ENCODE data around the gene SIRT2. TPM values are rescaled to one million over a fixed set of nuclear protein-coding genes. Genes with fewer than 3 reads are reported as not detected.

Gene SIRT2
- polyA plus RNA-seq, 3 donors, result 57.5 to 65.9 (median 64.3) TPM

- no peaks in the 10 kb centered on the region for H4K20me1 ChIP-seq (ENCODE audit: insufficient read depth, low read length)
- TF ChIP-seq CTCF (IDR thresholded peaks at IDR 0.05), result no peak
- no peak overlapping the region for H3K4me3 ChIP-seq (replicated peaks in 1 of 3; ENCODE audit: low read depth in 2 of 3, low read length in 3 of 3)
- DNase-seq, result no peak
- H3K4me1 Mint-ChIP-seq, result peaks cover 13% of the 10 kb centered on the region
- H3K9me3 Mint-ChIP-seq, result peaks cover 2 to 9% (median 9%) of the 10 kb centered on the region in 7 donors
- no peak overlapping the region for H3K4me3 Mint-ChIP-seq
- peaks cover 0 to 7% of the 10 kb centered on the region in 2 donors for H3K9me3 ChIP-seq (replicated peaks in 1 of 2; ENCODE audit: control insufficient read depth in 1 of 2, insufficient read depth in 1 of 2, low read length in 2 of 2)
- H3K9ac ChIP-seq (ENCODE audit: insufficient read depth, low read length, poor library complexity, severe bottlenecking), result peak overlapping the region; percentile 27
- no peak overlapping the region for H3K4me2 ChIP-seq (replicated peaks; ENCODE audit: extremely low read depth, low read length, poor library complexity, severe bottlenecking)
- peaks cover 0 to 2% of the 10 kb centered on the region in 2 donors for H3K4me1 ChIP-seq (ENCODE audit: control insufficient read depth in 1 of 2, insufficient read depth in 2 of 2, low read length in 2 of 2)
- peaks cover 5 to 8% (median 6%) of the 10 kb centered on the region in 3 donors for H3K27me3 Mint-ChIP-seq (ENCODE audit: low read depth in 3 of 3)
- intact Hi-C loops (cut with micrococcal nuclease), result loop anchor here in 1 of 2 donors (10.0 kb wide), 2 partner anchors 305 to 535 kb away; partner anchors contain the start of gene FAM98C
- no peak overlapping the region for H3K27ac ChIP-seq (ENCODE audit: low read depth in 1 of 2, low read length in 2 of 2)
- H3K79me2 ChIP-seq (ENCODE audit: insufficient read depth, low read length), result no peaks in the 10 kb centered on the region
- H3K27me3 ChIP-seq (ENCODE audit: control insufficient read depth in 2 of 2, insufficient read depth in 2 of 2, low read length in 2 of 2), result no peaks in the 10 kb centered on the region
- WGBS (ENCODE audit: insufficient coverage), result 14% methylated on average over 4 of the region's 5 CpGs
- H3K36me3 ChIP-seq (replicated peaks in 1 of 2; ENCODE audit: control insufficient read depth in 1 of 2, insufficient read depth in 2 of 2, low read length in 2 of 2), result no peaks in the 10 kb centered on the region
- peak overlapping the region; percentile 29 for H2AFZ ChIP-seq (ENCODE audit: insufficient read depth, low read depth, low read length, poor library complexity, severe bottlenecking)
- H3K27ac Mint-ChIP-seq, result no peak overlapping the region
- H3K36me3 Mint-ChIP-seq, result peaks cover 0 to 1% of the 10 kb centered on the region in 2 donors
Observed at GRCh38 chr19:38939957-38940356, 40.5 kb upstream of the SIRT2 start.

- Mint-ChIP-seq H3K27me3 (ENCODE audit: low read depth in 3 of 3) (peaks cover 0 to 2% (median 1%) of the 10 kb centered on the region in 3 donors), H3K27ac (no peak overlapping the region)
Observed at GRCh38 chr19:38933544-38933943, 34.1 kb upstream of the SIRT2 start.

More at GRCh38 chr19:38933544-38933943, 34.1 kb upstream of the SIRT2 start:
- Mint-ChIP-seq H3K9me3 (peaks cover 11 to 22% (median 18%) of the 10 kb centered on the region in 7 donors), H3K36me3 (peaks cover 12 to 25% of the 10 kb centered on the region in 2 donors), H3K4me1 (peaks cover 15% of the 10 kb centered on the region), H3K4me3 (no peak overlapping the region)
- peaks cover 16 to 25% of the 10 kb centered on the region in 2 donors for H3K4me1 ChIP-seq (ENCODE audit: control insufficient read depth in 1 of 2, insufficient read depth in 2 of 2, low read length in 2 of 2)
- intact Hi-C loops (cut with micrococcal nuclease), result loop anchor here (5.0 to 10.0 kb wide), 3 partner anchors 36 to 529 kb away; partner anchors contain the start of genes FAM98C (in 1 of the 2), NFKBIB (in 1 of the 2) and SIRT2 (in 1 of the 2)
- H4K20me1 ChIP-seq (ENCODE audit: insufficient read depth, low read length), result no peaks in the 10 kb centered on the region
- H3K4me2 ChIP-seq (replicated peaks; ENCODE audit: extremely low read depth, low read length, poor library complexity, severe bottlenecking), result no peak overlapping the region
- no peak overlapping the region for H3K9ac ChIP-seq (ENCODE audit: insufficient read depth, low read length, poor library complexity, severe bottlenecking)
- H3K36me3 ChIP-seq (replicated peaks in 1 of 2; ENCODE audit: control insufficient read depth in 1 of 2, insufficient read depth in 2 of 2, low read length in 2 of 2), result peaks cover 10 to 18% of the 10 kb centered on the region in 2 donors
- TF ChIP-seq CTCF (IDR thresholded peaks at IDR 0.05), result no peak
- H3K79me2 ChIP-seq (ENCODE audit: insufficient read depth, low read length), result peaks cover 27% of the 10 kb centered on the region
- no peak overlapping the region for H3K27ac ChIP-seq (ENCODE audit: low read depth in 1 of 2, low read length in 2 of 2)
- peaks cover 0 to 15% of the 10 kb centered on the region in 2 donors for H3K9me3 ChIP-seq (replicated peaks in 1 of 2; ENCODE audit: control insufficient read depth in 1 of 2, insufficient read depth in 1 of 2, low read length in 2 of 2)
- DNase-seq, result no peak
- no peak overlapping the region for H3K4me3 ChIP-seq (replicated peaks in 1 of 3; ENCODE audit: low read depth in 2 of 3, low read length in 3 of 3)
- H2AFZ ChIP-seq (ENCODE audit: insufficient read depth, low read depth, low read length, poor library complexity, severe bottlenecking), result no peak overlapping the region
- 63% methylated on average over 4 of the region's 4 CpGs for WGBS (ENCODE audit: insufficient coverage)
- no peaks in the 10 kb centered on the region for H3K27me3 ChIP-seq (ENCODE audit: control insufficient read depth in 2 of 2, insufficient read depth in 2 of 2, low read length in 2 of 2)
